IMR-90 (cell line): ENCODE data around the gene PDE8B. TPM values are rescaled to one million over a fixed set of nuclear protein-coding genes. Genes with fewer than 3 reads are reported as not detected.

Experiments
- ATAC-seq: fragments of 200-7000 bp; cut with Tn5 transposase; 2 replicates; pipeline ENCODE4 v1.9.1; 2020; ENCODE audit warnings: low read depth, mild to moderate bottlenecking, moderate library complexity
- BruUV-seq: library from RNA; stranded (reverse); fragments of 400-500 nt; replicated peaks from 2 replicates; lab custom pipeline; 2021; lab: Mats Ljungman, UMichigan
- CTCF ChIA-PET: fragments of 300-600 bp; formaldehyde crosslinking; extraction: SDS; loops from one replicate; lab custom pipeline; 2021; ENCODE audit warnings: antibody characterized with exemption; lab: Yijun Ruan, JAX
- POLR2A ChIA-PET: fragments of 300-600 bp; sonication (Branson Sonifier 250); formaldehyde crosslinking; loops from one replicate; lab custom pipeline; 2022; ENCODE audit warnings: antibody characterized with exemption; ENCODE audit not compliant: unreplicated experiment; lab: Charles Lee
- DNase-seq: peaks from one replicate; pipeline ENCODE4 v3.0.0; 2013
- H2AFZ ChIP-seq: replicated peaks from 2 replicates; pipeline ENCODE3; 2013; ENCODE audit warnings: low read length, mild to moderate bottlenecking; ENCODE audit not compliant: poor library complexity
- H2AK5ac ChIP-seq: 2 replicates; pipeline ENCODE4 v1.6.1; 2013; ENCODE audit warnings: low read depth, low read length, inconsistent platforms
- H2AK9ac ChIP-seq: replicated peaks from 2 replicates; pipeline ENCODE3; 2013; ENCODE audit warnings: mild to moderate bottlenecking, low read depth, low read length, moderate library complexity; ENCODE audit not compliant: poor library complexity
- H2BK120ac ChIP-seq: 2 replicates; pipeline ENCODE4 v1.6.1; 2013; ENCODE audit warnings: low read depth, low read length, inconsistent platforms
- H2BK15ac ChIP-seq: 3 replicates; pipeline ENCODE4 v1.6.1; 2013; ENCODE audit warnings: low read depth, low read length, inconsistent platforms
- H2BK20ac ChIP-seq: 2 replicates; pipeline ENCODE4 v1.6.1; 2013; ENCODE audit warnings: low read depth, mild to moderate bottlenecking, inconsistent platforms, low read length, moderate library complexity
- H2BK5ac ChIP-seq: 2 replicates; pipeline ENCODE4 v1.6.1; 2013; ENCODE audit warnings: mild to moderate bottlenecking, low read depth, low read length, inconsistent platforms; ENCODE audit not compliant: poor library complexity, severe bottlenecking
- H3K14ac ChIP-seq: replicated peaks from 2 replicates; pipeline ENCODE4 v1.6.1; 2013; ENCODE audit warnings: low read depth, low read length, inconsistent platforms
- H3K18ac ChIP-seq: 2 replicates; pipeline ENCODE4 v1.6.1; 2013; ENCODE audit warnings: low read depth, low read length, control low read depth
- H3K23ac ChIP-seq: 2 replicates; pipeline ENCODE4 v1.6.1; 2013; ENCODE audit warnings: low read depth, low read length, inconsistent platforms
- H3K27ac ChIP-seq: 2 replicates; pipeline ENCODE4 v1.5.1; 2013; ENCODE audit warnings: mild to moderate bottlenecking, control low read depth, low read length; ENCODE audit not compliant: insufficient read depth
- H3K27me3 ChIP-seq: 2 replicates; pipeline ENCODE4 v1.6.1; 2013; ENCODE audit warnings: low read length; ENCODE audit not compliant: control insufficient read depth, insufficient read depth
- H3K36me3 ChIP-seq: 2 replicates; pipeline ENCODE4 v1.6.1; 2013; ENCODE audit warnings: low read length, mixed read lengths; ENCODE audit not compliant: control insufficient read depth, insufficient read depth
- H3K4ac ChIP-seq: 2 replicates; pipeline ENCODE4 v1.6.1; 2013; ENCODE audit warnings: low read depth, low read length, inconsistent platforms
- H3K4me1 ChIP-seq: 2 replicates; pipeline ENCODE4 v1.6.1; 2013; ENCODE audit warnings: low read length, mixed read lengths; ENCODE audit not compliant: control insufficient read depth, insufficient read depth
- H3K4me2 ChIP-seq: 2 replicates; pipeline ENCODE4 v1.6.1; 2013; ENCODE audit warnings: low read depth, mild to moderate bottlenecking, control low read depth, low read length, moderate library complexity
- H3K4me3 ChIP-seq: 2 replicates; pipeline ENCODE4 v1.5.1; 2013; ENCODE audit warnings: low read depth, mild to moderate bottlenecking, control low read depth, low read length, moderate library complexity; ENCODE audit not compliant: insufficient read depth
- H3K56ac ChIP-seq: 2 replicates; pipeline ENCODE4 v1.6.1; 2013; ENCODE audit warnings: low read length, inconsistent platforms; ENCODE audit not compliant: insufficient read depth; ENCODE audit errors: extremely low read depth
- H3K79me1 ChIP-seq, 2 experiments: 2 replicates each; pipeline ENCODE4 v1.6.1; 2013; ENCODE audit warnings: low read length in 2 of 2, inconsistent platforms in 1 of 2, low read depth in 1 of 2
- H3K9ac ChIP-seq: 2 replicates; pipeline ENCODE4 v1.6.1; 2013; ENCODE audit warnings: low read depth, low read length, control low read depth
- H3K9me1 ChIP-seq: 2 replicates; pipeline ENCODE4 v1.6.1; 2013; ENCODE audit warnings: low read length, inconsistent platforms; ENCODE audit not compliant: insufficient read depth
- H3K9me3 ChIP-seq: 2 replicates; pipeline ENCODE4 v1.6.1; 2013; ENCODE audit warnings: low read length; ENCODE audit not compliant: control insufficient read depth, insufficient read depth
- H4K20me1 ChIP-seq: 2 replicates; pipeline ENCODE4 v1.6.1; 2013; ENCODE audit warnings: low read length, inconsistent platforms; ENCODE audit not compliant: insufficient read depth
- H4K5ac ChIP-seq: 2 replicates; pipeline ENCODE4 v1.6.1; 2013; ENCODE audit warnings: mild to moderate bottlenecking, low read depth, low read length, control low read depth
- H4K8ac ChIP-seq, 2 experiments: 2 replicates each; pipeline ENCODE4 v1.6.1; 2013; ENCODE audit warnings: low read depth in 2 of 2, low read length in 2 of 2, control low read depth in 1 of 2, inconsistent platforms in 1 of 2
- H4K91ac ChIP-seq: 2 replicates; pipeline ENCODE4 v1.6.1; 2013; ENCODE audit warnings: low read depth, low read length, inconsistent platforms; ENCODE audit not compliant: insufficient read depth
- BHLHE40 ChIP-seq: fragments of 150-350 bp; IDR thresholded peaks from 2 replicates; pipeline ENCODE4 v1.6.1; 2016; ENCODE audit warnings: mild to moderate bottlenecking, low read depth, low read length
- CHD1 ChIP-seq: IDR thresholded peaks from 2 replicates; pipeline ENCODE4 v1.6.1; 2012; ENCODE audit warnings: low read depth, low read length, improper control_type of control experiment
- CTCF ChIP-seq: conservative IDR thresholded peaks from 2 replicates; pipeline ENCODE4 v1.5.1; 2012; ENCODE audit warnings: mild to moderate bottlenecking, low read depth, low read length, improper control_type of control experiment
- FOS ChIP-seq: fragments of 150-350 bp; IDR thresholded peaks from 2 replicates; pipeline ENCODE4 v1.6.1; 2016; ENCODE audit warnings: low read depth, low read length
- MAZ ChIP-seq: IDR thresholded peaks from 2 replicates; pipeline ENCODE4 v1.6.1; 2012; ENCODE audit warnings: low read depth, mild to moderate bottlenecking, low read length, improper control_type of control experiment, moderate library complexity, borderline replicate concordance
- MXI1 ChIP-seq: IDR thresholded peaks from 2 replicates; pipeline ENCODE4 v1.6.1; 2012; ENCODE audit warnings: low read depth, mild to moderate bottlenecking, low read length, moderate library complexity, borderline replicate concordance
- RAD21 ChIP-seq: IDR thresholded peaks from 2 replicates; pipeline ENCODE4 v1.6.1; 2012; ENCODE audit warnings: low read length, improper control_type of control experiment
- RCOR1 ChIP-seq: IDR thresholded peaks from 2 replicates; pipeline ENCODE4 v1.6.1; 2012; ENCODE audit warnings: mild to moderate bottlenecking, low read length, improper control_type of control experiment; ENCODE audit not compliant: insufficient replicate concordance
- RFX5 ChIP-seq: IDR thresholded peaks from 2 replicates; pipeline ENCODE4 v1.8.0; 2012; ENCODE audit warnings: low read depth, mild to moderate bottlenecking, low read length, moderate library complexity
- SMC3 ChIP-seq: fragments of 150-350 bp; IDR thresholded peaks from 2 replicates; pipeline ENCODE4 v1.6.1; 2016; ENCODE audit warnings: low read depth, mild to moderate bottlenecking, antibody characterized with exemption, low read length, moderate library complexity
- WGBS, 2 experiments: methylation state at CpG; one replicate each; pipeline versions ENCODE4 v1.1.5 to v1.1.7; 2013; ENCODE audit warnings: missing lambda C conversion rate in 2 of 2; ENCODE audit not compliant: insufficient read length in 1 of 2; ENCODE audit errors: extremely low coverage in 2 of 2; 5-methylcytosine and 5-hydroxymethylcytosine counted together
- dilution Hi-C: fragments of 300-500 bp; cut with HindIII; formaldehyde crosslinking; loops from one replicate; pipeline ENCODE4 v1.14.3; 2018; ENCODE audit warnings: low sequenced_read_pairs; ENCODE audit not compliant: unreplicated experiment
- in situ Hi-C: fragments of 300-500 bp; cut with MboI; formaldehyde crosslinking; loops from 3 replicates; pipeline ENCODE4 v1.14.3; 2019; ENCODE audit warnings: low sequenced_read_pairs, inconsistent platforms, mixed read lengths
- intact Hi-C: fragments of 100-400 bp; cut with micrococcal nuclease; formaldehyde crosslinking; loops from 2 replicates; pipeline ENCODE4 v1.10.0; 2022
- polyA plus RNA-seq, 3 experiments: library from polyadenylated mRNA; depleted of rRNA; stranded (reverse); fragments of >200 nt; gene quantifications; 2 replicates each; pipeline ENCODE4 v1.2.3, GENCODE V29; 2012; ENCODE audit warnings: low replicate concordance in 1 of 3
- total RNA-seq: library from RNA; depleted of rRNA; stranded (reverse); fragments of >200 nt; gene quantifications from 2 replicates; pipeline ENCODE4 v1.2.3, GENCODE V29; 2012
- TF ChIP-seq, protein P1 (sequence below): fragments of 150-350 bp; IDR thresholded peaks from 2 replicates; pipeline ENCODE4 v1.6.1; 2016; ENCODE audit warnings: low read depth, mild to moderate bottlenecking, low read length, moderate library complexity, borderline replicate concordance
- TF ChIP-seq, protein P2 (sequence below): fragments of 150-350 bp; IDR thresholded peaks from 2 replicates; pipeline ENCODE4 v1.6.1; 2017; ENCODE audit warnings: mild to moderate bottlenecking, antibody characterized with exemption, low read length, low read depth

The PDE8B gene
- total and polyA plus RNA-seq, 2 of the 4 experiments (the other 2 are of a cell fraction): under 0.01 to 0.03 TPM

- H4K8ac ChIP-seq: no peak overlapping the region
- no peaks in the 10 kb centered on the region for H4K20me1 ChIP-seq
- H3K56ac ChIP-seq: no peak overlapping the region
- dilution Hi-C loops (no loop called here), in situ Hi-C loops (no loop called here), intact Hi-C loops (no loop called here)
- no peaks in the 10 kb centered on the region for H3K79me1 ChIP-seq
- no peak overlapping the region for H3K4me2 ChIP-seq
- TF ChIP-seq MAZ: no peak
- no peak for TF ChIP-seq SMC3
- TF ChIP-seq, protein P1, sequence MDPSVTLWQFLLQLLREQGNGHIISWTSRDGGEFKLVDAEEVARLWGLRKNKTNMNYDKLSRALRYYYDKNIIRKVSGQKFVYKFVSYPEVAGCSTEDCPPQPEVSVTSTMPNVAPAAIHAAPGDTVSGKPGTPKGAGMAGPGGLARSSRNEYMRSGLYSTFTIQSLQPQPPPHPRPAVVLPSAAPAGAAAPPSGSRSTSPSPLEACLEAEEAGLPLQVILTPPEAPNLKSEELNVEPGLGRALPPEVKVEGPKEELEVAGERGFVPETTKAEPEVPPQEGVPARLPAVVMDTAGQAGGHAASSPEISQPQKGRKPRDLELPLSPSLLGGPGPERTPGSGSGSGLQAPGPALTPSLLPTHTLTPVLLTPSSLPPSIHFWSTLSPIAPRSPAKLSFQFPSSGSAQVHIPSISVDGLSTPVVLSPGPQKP: no peak
- no peak for TF ChIP-seq RCOR1
- TF ChIP-seq CHD1: no peak
- TF ChIP-seq, protein P2, sequence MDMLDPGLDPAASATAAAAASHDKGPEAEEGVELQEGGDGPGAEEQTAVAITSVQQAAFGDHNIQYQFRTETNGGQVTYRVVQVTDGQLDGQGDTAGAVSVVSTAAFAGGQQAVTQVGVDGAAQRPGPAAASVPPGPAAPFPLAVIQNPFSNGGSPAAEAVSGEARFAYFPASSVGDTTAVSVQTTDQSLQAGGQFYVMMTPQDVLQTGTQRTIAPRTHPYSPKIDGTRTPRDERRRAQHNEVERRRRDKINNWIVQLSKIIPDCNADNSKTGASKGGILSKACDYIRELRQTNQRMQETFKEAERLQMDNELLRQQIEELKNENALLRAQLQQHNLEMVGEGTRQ: no peak
- TF ChIP-seq RAD21: no peak
- TF ChIP-seq MXI1: no peak
- TF ChIP-seq FOS: no peak
- TF ChIP-seq RFX5: no peak
- TF ChIP-seq BHLHE40: no peak
- TF ChIP-seq CTCF: no peak
- no peak overlapping the region for H3K27ac ChIP-seq
- no peak overlapping the region for H3K4ac ChIP-seq
- no peak overlapping the region; the same call in 1 of the 2 replicates for H2AK5ac ChIP-seq
- H2BK20ac ChIP-seq: no peak overlapping the region
- no peak overlapping the region for H2AFZ ChIP-seq
- no peak overlapping the region for H4K5ac ChIP-seq
- H4K91ac ChIP-seq: no peak overlapping the region; the same call in 1 of the 2 replicates
- no peaks in the 10 kb centered on the region for H3K9me1 ChIP-seq
- peaks cover 4% of the 10 kb centered on the region for H3K27me3 ChIP-seq
- DNase-seq (no peak), ATAC-seq (no peak)
- no peaks in the 10 kb centered on the region; the same call in 1 of the 2 replicates for H3K4me1 ChIP-seq
- no peak overlapping the region for H3K4me3 ChIP-seq
- H3K36me3 ChIP-seq: no peaks in the 10 kb centered on the region
- ChIA-PET CTCF (no interaction called here), POLR2A (no interaction called here)
- H2AK9ac ChIP-seq: peak overlapping the region; percentile 26
- no peak overlapping the region for H3K9ac ChIP-seq
- no peak overlapping the region for H3K23ac ChIP-seq
- 75% methylated on average over 4 of the region's 10 CpGs; no CpG with 5 or more reads in 1 of the 2 experiments for WGBS, 2 experiments
- no peak overlapping the region for H2BK5ac ChIP-seq
- H3K14ac ChIP-seq: no peak overlapping the region
- no peaks in the 10 kb centered on the region for H3K9me3 ChIP-seq
- H2BK15ac ChIP-seq: no peak overlapping the region
- no peak overlapping the region for H3K18ac ChIP-seq
- no peak overlapping the region for H2BK120ac ChIP-seq
- BruUV-seq: no TSS peak
Measured at GRCh38 chr5:77391240-77391765, 180.8 kb downstream of the PDE8B start.
